K562 treated with DMSO at 1 percent for 4 hours (cell line): ENCODE data around the gene LYRM9. TPM values are rescaled to one million over a fixed set of nuclear protein-coding genes. Genes with fewer than 3 reads are reported as not detected.

Source experiments
- total RNA-seq: library from RNA; unstranded; fragments of 300-600 nt; gene quantifications from 2 replicates; pipeline ENCODE4 v1.2.3, GENCODE V29; 2022; ENCODE audit not compliant: insufficient read depth

Gene LYRM9
- total RNA-seq, result 1.5 and 4.7 TPM in 2 replicates

DNA sequence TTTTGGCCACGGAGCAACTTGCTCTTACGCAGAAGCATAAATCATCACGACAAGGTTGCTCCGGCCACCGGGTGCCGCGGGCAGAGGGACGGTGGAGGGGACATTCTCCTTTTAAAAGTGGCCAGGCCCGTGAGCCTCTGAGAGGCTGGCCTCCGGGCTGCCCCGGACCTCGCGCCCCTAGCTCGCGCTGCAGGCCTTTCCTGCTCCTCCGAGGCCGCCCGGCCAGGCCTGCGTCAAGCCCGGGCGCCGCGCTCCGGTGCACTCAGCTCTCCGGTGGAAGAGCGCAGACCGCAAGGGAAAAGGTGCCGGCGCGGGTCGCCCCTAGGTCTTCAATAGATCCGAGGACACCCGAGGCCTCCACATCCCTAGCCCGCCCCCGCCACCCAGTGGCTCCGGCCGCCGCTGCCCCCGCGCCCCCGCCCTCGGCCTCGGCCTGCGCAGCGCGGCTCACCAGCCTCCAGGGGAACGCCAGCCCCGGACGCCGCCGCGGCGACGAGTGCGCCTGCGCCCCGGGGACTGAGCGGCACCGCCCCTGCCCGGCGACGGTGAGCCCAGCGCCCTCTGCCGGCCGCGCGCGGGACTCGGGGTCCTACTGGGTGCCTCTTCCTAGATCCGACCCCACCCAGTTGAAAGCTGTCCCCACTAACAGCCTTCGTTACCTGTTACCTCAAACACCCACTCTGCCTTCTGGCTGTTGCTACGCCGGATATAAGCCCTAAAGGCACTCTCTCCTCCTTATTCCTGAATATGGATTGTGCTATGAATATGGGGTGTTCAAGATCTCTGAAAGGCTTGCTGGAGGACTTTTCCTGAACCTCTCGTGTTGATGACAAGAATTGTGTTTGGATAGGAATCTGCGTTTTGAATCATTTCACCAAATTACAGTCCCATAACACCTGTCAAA is at the start of gene LYRM9:
Gene LYRM9, minus strand, starts transcription at position 500 of the 904 bp plus-strand sequence. CDS start 10,671 bp downstream, outside the sequence.

Other genes with a start within 250 kb of the LYRM9 start
- not detected in 2 replicates for gene NOS2, start 92.8 kb downstream of the LYRM9 start, total RNA-seq
- 16.3 and 21.9 TPM in 2 replicates for gene NLK, start 149.3 kb upstream of the LYRM9 start, total RNA-seq